HG03064 (cell line): ENCODE measurements around the gene C12orf57.

Experiments used
- ATAC-seq: cut with Tn5 transposase; IDR thresholded peaks from one replicate; pipeline ENCODE4 v1.9.1; 2021; ENCODE audit warnings: low read depth; ENCODE audit not compliant: unreplicated experiment

C12orf57 gene

GRCh38 chr12:6936636-6937480 lies 7.0 kb upstream of the C12orf57 start:
- ATAC-seq = no peak

GRCh38 chr12:6937481-6938352 lies 6.1 kb upstream of the C12orf57 start:
- peak; percentile 82 for ATAC-seq

- ATAC-seq = no peak
Observed at GRCh38 chr12:6938353-6939190, 5.2 kb upstream of the C12orf57 start.

GRCh38 chr12:6939191-6939540 lies 4.7 kb upstream of the C12orf57 start:
- ATAC-seq = no peak

- no peak for ATAC-seq
Observed at GRCh38 chr12:6941267-6941666, 2.6 kb upstream of the C12orf57 start.

GRCh38 chr12:6941782-6942181 lies 2.0 kb upstream of the C12orf57 start:
- ATAC-seq = no peak

- no peak for ATAC-seq
Observed at GRCh38 chr12:6942331-6942665, 1.5 kb upstream of the C12orf57 start.

- no peak for ATAC-seq
Observed at GRCh38 chr12:6943389-6943721, 467 bp upstream of the C12orf57 start.

GRCh38 chr12:6944381-6945186 lies 762 bp downstream of the C12orf57 start:
- ATAC-seq = no peak

- ATAC-seq = no peak
Observed at GRCh38 chr12:6945613-6946012, 1.8 kb downstream of the C12orf57 start.

- ATAC-seq = no peak
Observed at GRCh38 chr12:6946033-6946919, 2.5 kb downstream of the C12orf57 start.

- ATAC-seq = no peak
Observed at GRCh38 chr12:6946920-6947374, 3.1 kb downstream of the C12orf57 start.

- no peak for ATAC-seq
Observed at GRCh38 chr12:6947615-6948014, 3.8 kb downstream of the C12orf57 start.

GRCh38 chr12:6948873-6949594 lies 5.2 kb downstream of the C12orf57 start:
- no peak for ATAC-seq

GRCh38 chr12:6950401-6950801 lies 6.6 kb downstream of the C12orf57 start:
- ATAC-seq = no peak

GRCh38 chr12:6950811-6951540 lies 7.2 kb downstream of the C12orf57 start, which contains the start of gene PTPN6:
TSS of gene PTPN6 (plus strand) at chr12:6951356. CDS start at chr12:6951513, 157 bp downstream.
- ATAC-seq = no peak

GRCh38 chr12:6951551-6952120 lies 7.8 kb downstream of the C12orf57 start:
- ATAC-seq = no peak
